H1 (cell line): Measurements from ENCODE around the gene PTGES2.

ENCODE experiments used
- ATF2 ChIP-seq: IDR thresholded peaks from 2 replicates; pipeline ENCODE4 v1.6.1; 2012; ENCODE audit warnings: low read length, inconsistent platforms
- BCL11A ChIP-seq, 2 experiments: IDR thresholded peaks; one replicate each; pipeline ENCODE4 v1.6.1; 2011; ENCODE audit warnings: low read depth in 2 of 2, low read length in 2 of 2, mild to moderate bottlenecking in 2 of 2
- CEBPB ChIP-seq: IDR thresholded peaks from 2 replicates; pipeline ENCODE4 v1.6.1; 2012; ENCODE audit warnings: low read depth, low read length
- EP300 ChIP-seq, 2 experiments: IDR thresholded peaks; 1 replicate in 1 of 2; 2 replicates in 1 of 2; pipeline ENCODE4 v1.6.1; 2011 to 2012; ENCODE audit warnings: low read depth in 2 of 2, low read length in 2 of 2, mild to moderate bottlenecking in 2 of 2, borderline replicate concordance in 1 of 2, inconsistent platforms in 1 of 2, moderate library complexity in 1 of 2
- JUN ChIP-seq: IDR thresholded peaks from 2 replicates; pipeline ENCODE4 v1.6.1; 2011; ENCODE audit warnings: low read depth, mild to moderate bottlenecking, improper control_type of control experiment, low read length
- POLR2A ChIP-seq, 2 experiments: IDR thresholded peaks; 1 replicate in 1 of 2; 2 replicates in 1 of 2; pipeline ENCODE4 v1.6.1; 2011; ENCODE audit warnings: low read depth in 2 of 2, low read length in 2 of 2, mild to moderate bottlenecking in 2 of 2; ENCODE audit errors: control extremely low read depth in 1 of 2
- POLR2AphosphoS5 ChIP-seq: IDR thresholded peaks from 2 replicates; pipeline ENCODE4 v1.6.1; 2011; ENCODE audit warnings: low read depth, low read length
- SP2 ChIP-seq: IDR thresholded peaks from 2 replicates; pipeline ENCODE4 v1.6.1; 2012; ENCODE audit warnings: mild to moderate bottlenecking, low read length, inconsistent platforms
- TF ChIP-seq, protein P1 (sequence below), 3 experiments: IDR thresholded peaks; 1 replicate in 2 of 3; 2 replicates in 1 of 3; pipeline versions ENCODE4 v1.5.1 to v1.6.1; 2011; ENCODE audit warnings: low read length in 3 of 3, mild to moderate bottlenecking in 3 of 3, inconsistent platforms in 2 of 3, low read depth in 1 of 3, moderate library complexity in 1 of 3; ENCODE audit not compliant: insufficient read depth in 1 of 3; ENCODE audit errors: control extremely low read depth in 1 of 3
- TF ChIP-seq, protein P2 (sequence below): IDR thresholded peaks from 2 replicates; pipeline ENCODE4 v1.6.1; 2011; ENCODE audit warnings: low read length, improper control_type of control experiment

DNA sequence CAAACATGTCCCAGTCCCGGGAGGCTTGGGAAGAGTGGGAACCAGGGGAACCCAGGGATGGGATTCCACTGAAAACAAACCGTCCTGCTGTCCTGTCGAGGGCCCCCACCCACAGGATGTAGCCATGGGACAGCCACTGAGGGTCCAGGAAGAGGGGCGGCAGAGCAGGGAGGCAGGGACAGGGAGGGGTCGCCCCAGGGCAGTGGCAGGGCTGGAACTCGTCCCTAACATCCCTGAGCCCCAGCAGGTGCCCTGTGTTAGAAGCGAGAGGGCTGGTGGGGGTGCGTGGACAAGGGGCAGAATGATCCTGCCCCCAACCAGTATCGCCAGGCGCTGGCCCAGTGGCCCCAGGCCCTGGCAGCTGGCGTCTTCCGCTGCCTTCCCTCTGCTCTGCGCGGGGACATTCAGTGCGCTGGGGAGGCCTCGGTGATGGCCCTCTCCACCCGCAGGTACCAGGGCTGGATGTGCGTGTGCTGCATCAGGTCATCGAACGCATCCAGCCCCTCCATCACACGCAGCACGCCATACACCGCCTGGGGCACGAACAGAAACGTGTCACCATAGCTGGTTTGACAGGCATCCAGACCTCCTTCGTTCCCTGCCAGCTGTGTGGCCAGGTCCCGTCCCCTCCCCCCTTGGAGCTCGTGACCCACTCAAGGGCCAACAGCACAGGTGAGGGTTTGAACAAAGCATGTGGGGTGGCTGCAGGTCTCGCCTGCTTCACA is 6.6 kb downstream of the PTGES2 start:
- TF ChIP-seq BCL11A (IDR thresholded peaks at IDR 0.05; ENCODE audit: low read depth in 2 of 2, low read length in 2 of 2) (no peak), POLR2AphosphoS5 (peak; percentile 41; the same call in 1 of the 2 replicates), POLR2A (IDR thresholded peaks at IDR 0.05; ENCODE audit: control extremely low read depth in 1 of 2, low read depth in 2 of 2, low read length in 2 of 2) (no peak), JUN (no peak), ATF2 (no peak), CEBPB (no peak), EP300 (IDR thresholded peaks at IDR 0.05; ENCODE audit: borderline replicate concordance in 1 of 2, low read depth in 2 of 2, low read length in 2 of 2) (no peak), SP2 (no peak)
- TF ChIP-seq, protein P1, sequence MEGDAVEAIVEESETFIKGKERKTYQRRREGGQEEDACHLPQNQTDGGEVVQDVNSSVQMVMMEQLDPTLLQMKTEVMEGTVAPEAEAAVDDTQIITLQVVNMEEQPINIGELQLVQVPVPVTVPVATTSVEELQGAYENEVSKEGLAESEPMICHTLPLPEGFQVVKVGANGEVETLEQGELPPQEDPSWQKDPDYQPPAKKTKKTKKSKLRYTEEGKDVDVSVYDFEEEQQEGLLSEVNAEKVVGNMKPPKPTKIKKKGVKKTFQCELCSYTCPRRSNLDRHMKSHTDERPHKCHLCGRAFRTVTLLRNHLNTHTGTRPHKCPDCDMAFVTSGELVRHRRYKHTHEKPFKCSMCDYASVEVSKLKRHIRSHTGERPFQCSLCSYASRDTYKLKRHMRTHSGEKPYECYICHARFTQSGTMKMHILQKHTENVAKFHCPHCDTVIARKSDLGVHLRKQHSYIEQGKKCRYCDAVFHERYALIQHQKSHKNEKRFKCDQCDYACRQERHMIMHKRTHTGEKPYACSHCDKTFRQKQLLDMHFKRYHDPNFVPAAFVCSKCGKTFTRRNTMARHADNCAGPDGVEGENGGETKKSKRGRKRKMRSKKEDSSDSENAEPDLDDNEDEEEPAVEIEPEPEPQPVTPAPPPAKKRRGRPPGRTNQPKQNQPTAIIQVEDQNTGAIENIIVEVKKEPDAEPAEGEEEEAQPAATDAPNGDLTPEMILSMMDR (IDR thresholded peaks at IDR 0.05; ENCODE audit: control extremely low read depth in 1 of 3, insufficient read depth in 1 of 3, low read depth in 1 of 3, low read length in 3 of 3), result no peak
- TF ChIP-seq, protein P2, sequence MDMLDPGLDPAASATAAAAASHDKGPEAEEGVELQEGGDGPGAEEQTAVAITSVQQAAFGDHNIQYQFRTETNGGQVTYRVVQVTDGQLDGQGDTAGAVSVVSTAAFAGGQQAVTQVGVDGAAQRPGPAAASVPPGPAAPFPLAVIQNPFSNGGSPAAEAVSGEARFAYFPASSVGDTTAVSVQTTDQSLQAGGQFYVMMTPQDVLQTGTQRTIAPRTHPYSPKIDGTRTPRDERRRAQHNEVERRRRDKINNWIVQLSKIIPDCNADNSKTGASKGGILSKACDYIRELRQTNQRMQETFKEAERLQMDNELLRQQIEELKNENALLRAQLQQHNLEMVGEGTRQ, result no peak
